K562 (cell line): ENCODE measurements around the gene TRMT112. TPM values are rescaled to one million over a fixed set of nuclear protein-coding genes. Genes with fewer than 3 reads are reported as not detected.

ENCODE experiments used
- CEBPG ChIP-seq, 3 experiments: fragments of 200-800 bp in 1 of 3; sonication (Bioruptor generic) in 1 of 3; sonication (generic) in 1 of 3; formaldehyde crosslinking in 1 of 3; IDR thresholded peaks in 2 of 3; conservative IDR thresholded peaks in 1 of 3; 2 replicates each; pipeline versions ENCODE4 v1.6.1 to v1.8.0; 2016 to 2022; ENCODE audit warnings: missing compliant biosample characterization in 2 of 3, missing genetic modification characterization in 2 of 3, mild to moderate bottlenecking in 1 of 3, missing genetic modification reagents in 1 of 3
- HCFC1 ChIP-seq: IDR thresholded peaks from 2 replicates; pipeline ENCODE4 v1.6.1; 2012; ENCODE audit warnings: low read depth, low read length, improper control_type of control experiment
- HOXB6 ChIP-seq: fragments of 250-450 bp; sonication (Bioruptor Pico); IDR thresholded peaks from 2 replicates; pipeline ENCODE4 v1.5.1; 2022; ENCODE audit warnings: mild to moderate bottlenecking, borderline replicate concordance
- KAT2B ChIP-seq: IDR thresholded peaks from one replicate; pipeline ENCODE4 v1.6.1; 2012; ENCODE audit warnings: low read depth, mild to moderate bottlenecking, control low read depth, inconsistent platforms, low read length, moderate library complexity
- MYC ChIP-seq, 2 experiments: fragments of 250-450 bp in 1 of 2; sonication (Bioruptor Pico) in 1 of 2; IDR thresholded peaks; 2 replicates each; pipeline versions ENCODE4 v1.5.1 to v1.6.1; 2012 to 2021; ENCODE audit warnings: low read depth in 2 of 2, borderline replicate concordance in 1 of 2, improper control_type of control experiment in 1 of 2, low read length in 1 of 2, mild to moderate bottlenecking in 1 of 2, moderate library complexity in 1 of 2
- NCOA1 ChIP-seq: fragments of 450-650 bp; IDR thresholded peaks from 2 replicates; pipeline ENCODE4 v1.6.1; 2016; ENCODE audit warnings: low read depth
- NR1H2 ChIP-seq: sonication (generic); formaldehyde crosslinking; IDR thresholded peaks from 2 replicates; pipeline ENCODE4 v1.4.0; 2020; ENCODE audit warnings: mild to moderate bottlenecking, missing genetic modification reagents
- NR2C1 ChIP-seq, 2 experiments: fragments of 450-650 bp; IDR thresholded peaks; 2 replicates each; pipeline ENCODE4 v1.6.1; 2017; ENCODE audit warnings: mild to moderate bottlenecking in 2 of 2, antibody characterized with exemption in 1 of 2, inconsistent platforms in 1 of 2, missing compliant biosample characterization in 1 of 2, missing genetic modification characterization in 1 of 2
- PRPF4 ChIP-seq: fragments of 200-400 bp; formaldehyde crosslinking; IDR thresholded peaks from one replicate; pipeline ENCODE4 v1.6.1; 2017; ENCODE audit warnings: low read length, low read depth, mild to moderate bottlenecking; ENCODE audit not compliant: insufficient read depth, poor library complexity, severe bottlenecking
- RBFOX2 ChIP-seq: fragments of 200-400 bp; formaldehyde crosslinking; IDR thresholded peaks from 2 replicates; pipeline ENCODE4 v1.6.1; 2017; ENCODE audit warnings: low read depth, mild to moderate bottlenecking, low read length, moderate library complexity
- SP2 ChIP-seq: IDR thresholded peaks from 2 replicates; pipeline ENCODE4 v1.6.1; 2011; ENCODE audit warnings: mild to moderate bottlenecking, low read depth, low read length, moderate library complexity; ENCODE audit not compliant: poor library complexity, severe bottlenecking; ENCODE audit errors: extremely low read depth
- TRIM24 ChIP-seq, 2 experiments: fragments of 450-650 bp; IDR thresholded peaks; 2 replicates each; pipeline ENCODE4 v1.6.1; 2016
- YBX1 ChIP-seq: fragments of 450-650 bp; IDR thresholded peaks from 2 replicates; pipeline ENCODE4 v1.7.1; 2016; ENCODE audit warnings: mild to moderate bottlenecking
- ZNF197 ChIP-seq: fragments of 200-800 bp; sonication (Bioruptor generic); IDR thresholded peaks from 2 replicates; pipeline ENCODE4 v1.6.1; 2016; ENCODE audit warnings: low read depth, missing genetic modification characterization, missing compliant biosample characterization
- ZNF217 ChIP-seq: sonication (generic); formaldehyde crosslinking; IDR thresholded peaks from 2 replicates; pipeline ENCODE4 v1.8.0; 2022; ENCODE audit warnings: mild to moderate bottlenecking, missing genetic modification reagents
- ZNF668 ChIP-seq: fragments of 250-450 bp; sonication (Bioruptor Pico); IDR thresholded peaks from 2 replicates; pipeline ENCODE4 v1.8.0; 2022; ENCODE audit warnings: mild to moderate bottlenecking, inconsistent platforms
- ZNF77 ChIP-seq: fragments of 250-450 bp; sonication (Bioruptor Pico); IDR thresholded peaks from 2 replicates; pipeline ENCODE4 v1.5.0; 2020
- ZSCAN29 ChIP-seq: fragments of 450-650 bp; IDR thresholded peaks from 2 replicates; pipeline ENCODE4 v1.6.1; 2017
- polyA plus RNA-seq, 8 experiments: library from polyadenylated mRNA; depleted of rRNA in 4 of 8; stranded (reverse) in 5 of 8; unstranded in 3 of 8; fragments of >200 nt; fragmentation: Nextera tagmentation in 2 of 8; fragmentation: Illumina TruSeq in 1 of 8; extraction: Ambion mirVana in 2 of 8; extraction: Trizol in 1 of 8; gene quantifications; 2 replicates each; pipeline versions ENCODE4 v1.2.1 to v1.2.3, GENCODE V29; 2011 to 2014; ENCODE audit warnings: inconsistent platforms in 1 of 8, missing spikeins in 1 of 8
- total RNA-seq, 7 experiments: library from RNA; depleted of rRNA in 6 of 7; stranded (reverse); fragments of >200 nt in 6 of 7; fragmentation: Illumina TruSeq in 2 of 7; extraction: Trizol in 2 of 7; gene quantifications; 2 replicates each; pipeline versions ENCODE4 v1.2.1 to v1.2.3, GENCODE V29; 2011 to 2021; ENCODE audit warnings: low replicate concordance in 1 of 7
- TF ChIP-seq, protein P1 (sequence below), 2 experiments: fragments of 150-350 bp in 1 of 2; IDR thresholded peaks; 2 replicates each; pipeline ENCODE4 v1.6.1; 2012 to 2016; ENCODE audit warnings: low read depth in 2 of 2, low read length in 2 of 2, mild to moderate bottlenecking in 1 of 2, moderate library complexity in 1 of 2
- TF ChIP-seq, protein P2 (sequence below), 2 experiments: fragments of 450-650 bp; conservative IDR thresholded peaks; 2 replicates each; pipeline ENCODE4 v1.6.1; 2017; ENCODE audit warnings: mild to moderate bottlenecking in 2 of 2, moderate library complexity in 2 of 2
- TF ChIP-seq, protein P3 (sequence below): conservative IDR thresholded peaks from 2 replicates; pipeline ENCODE4 v1.6.1; 2011; ENCODE audit warnings: low read depth, mild to moderate bottlenecking, low read length; ENCODE audit not compliant: control insufficient read depth

Gene TRMT112
- total and polyA plus RNA-seq, 9 of the 15 experiments (the other 6 are each of a cell fraction or from before 2014, with no cell fraction given): 162 to 444 (median 300) TPM

DNA sequence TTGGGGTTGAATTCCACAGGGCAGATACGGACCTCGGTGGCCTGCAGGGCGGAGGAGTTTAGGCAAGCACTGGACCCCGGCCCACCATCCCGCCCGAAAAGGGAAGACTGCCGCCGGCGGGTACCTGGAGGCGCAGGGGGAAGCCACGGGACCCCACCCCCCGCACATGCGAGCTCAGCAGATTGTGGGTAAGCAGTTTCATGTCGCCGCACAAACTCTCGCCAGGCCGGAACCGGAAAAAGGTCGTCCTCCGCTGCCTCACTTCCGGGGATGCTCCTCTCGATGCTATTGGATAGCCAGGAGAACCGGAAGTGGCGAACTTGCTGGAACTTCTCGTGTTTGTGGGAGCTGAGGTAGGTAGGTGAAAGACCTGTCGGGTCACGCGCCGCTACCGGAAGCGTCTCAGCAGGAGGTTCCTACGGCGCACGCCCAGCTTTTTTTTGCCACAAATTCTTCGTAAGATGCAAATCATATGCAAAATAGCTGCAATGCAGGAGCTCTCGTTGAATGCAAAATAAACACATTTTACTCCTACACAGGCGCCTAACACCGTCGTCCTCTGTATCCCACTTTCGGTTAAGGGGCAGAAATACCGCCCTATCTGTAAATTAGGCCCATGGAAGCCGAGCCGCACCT is at the start of gene TRMT112 (continued):
- TF ChIP-seq, protein P1, sequence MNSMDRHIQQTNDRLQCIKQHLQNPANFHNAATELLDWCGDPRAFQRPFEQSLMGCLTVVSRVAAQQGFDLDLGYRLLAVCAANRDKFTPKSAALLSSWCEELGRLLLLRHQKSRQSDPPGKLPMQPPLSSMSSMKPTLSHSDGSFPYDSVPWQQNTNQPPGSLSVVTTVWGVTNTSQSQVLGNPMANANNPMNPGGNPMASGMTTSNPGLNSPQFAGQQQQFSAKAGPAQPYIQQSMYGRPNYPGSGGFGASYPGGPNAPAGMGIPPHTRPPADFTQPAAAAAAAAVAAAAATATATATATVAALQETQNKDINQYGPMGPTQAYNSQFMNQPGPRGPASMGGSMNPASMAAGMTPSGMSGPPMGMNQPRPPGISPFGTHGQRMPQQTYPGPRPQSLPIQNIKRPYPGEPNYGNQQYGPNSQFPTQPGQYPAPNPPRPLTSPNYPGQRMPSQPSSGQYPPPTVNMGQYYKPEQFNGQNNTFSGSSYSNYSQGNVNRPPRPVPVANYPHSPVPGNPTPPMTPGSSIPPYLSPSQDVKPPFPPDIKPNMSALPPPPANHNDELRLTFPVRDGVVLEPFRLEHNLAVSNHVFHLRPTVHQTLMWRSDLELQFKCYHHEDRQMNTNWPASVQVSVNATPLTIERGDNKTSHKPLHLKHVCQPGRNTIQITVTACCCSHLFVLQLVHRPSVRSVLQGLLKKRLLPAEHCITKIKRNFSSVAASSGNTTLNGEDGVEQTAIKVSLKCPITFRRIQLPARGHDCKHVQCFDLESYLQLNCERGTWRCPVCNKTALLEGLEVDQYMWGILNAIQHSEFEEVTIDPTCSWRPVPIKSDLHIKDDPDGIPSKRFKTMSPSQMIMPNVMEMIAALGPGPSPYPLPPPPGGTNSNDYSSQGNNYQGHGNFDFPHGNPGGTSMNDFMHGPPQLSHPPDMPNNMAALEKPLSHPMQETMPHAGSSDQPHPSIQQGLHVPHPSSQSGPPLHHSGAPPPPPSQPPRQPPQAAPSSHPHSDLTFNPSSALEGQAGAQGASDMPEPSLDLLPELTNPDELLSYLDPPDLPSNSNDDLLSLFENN (IDR thresholded peaks at IDR 0.05; ENCODE audit: low read depth in 2 of 2, low read length in 2 of 2): no peak
- TF ChIP-seq NCOA1: no peak
- no peak for TF ChIP-seq ZNF197 (CRISPR knock-in tag)
- TF ChIP-seq, protein P2, sequence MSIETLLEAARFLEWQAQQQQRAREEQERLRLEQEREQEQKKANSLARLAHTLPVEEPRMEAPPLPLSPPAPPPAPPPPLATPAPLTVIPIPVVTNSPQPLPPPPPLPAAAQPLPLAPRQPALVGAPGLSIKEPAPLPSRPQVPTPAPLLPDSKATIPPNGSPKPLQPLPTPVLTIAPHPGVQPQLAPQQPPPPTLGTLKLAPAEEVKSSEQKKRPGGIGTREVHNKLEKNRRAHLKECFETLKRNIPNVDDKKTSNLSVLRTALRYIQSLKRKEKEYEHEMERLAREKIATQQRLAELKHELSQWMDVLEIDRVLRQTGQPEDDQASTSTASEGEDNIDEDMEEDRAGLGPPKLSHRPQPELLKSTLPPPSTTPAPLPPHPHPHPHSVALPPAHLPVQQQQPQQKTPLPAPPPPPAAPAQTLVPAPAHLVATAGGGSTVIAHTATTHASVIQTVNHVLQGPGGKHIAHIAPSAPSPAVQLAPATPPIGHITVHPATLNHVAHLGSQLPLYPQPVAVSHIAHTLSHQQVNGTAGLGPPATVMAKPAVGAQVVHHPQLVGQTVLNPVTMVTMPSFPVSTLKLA (conservative IDR thresholded peaks at IDR 0.05): peak; percentile 78 to 89
- TF ChIP-seq ZSCAN29: no peak
- TF ChIP-seq RBFOX2: peak; percentile 90
- no peak for TF ChIP-seq NR1H2 (CRISPR knock-in tag)
- no peak for TF ChIP-seq ZNF217 (CRISPR knock-in tag)
- TF ChIP-seq CEBPG (CRISPR knock-in tag; IDR thresholded peaks at IDR 0.05): peak; percentile 28; the same call in 1 of the 2 replicates
- no peak for TF ChIP-seq CEBPG (tag; conservative IDR thresholded peaks at IDR 0.05 in 1 of 2, IDR thresholded peaks at IDR 0.05 in 1 of 2)
- no peak for TF ChIP-seq KAT2B
- TF ChIP-seq HOXB6 (CRISPR knock-in tag): no peak
- TF ChIP-seq YBX1: no peak
- TF ChIP-seq, protein P3, sequence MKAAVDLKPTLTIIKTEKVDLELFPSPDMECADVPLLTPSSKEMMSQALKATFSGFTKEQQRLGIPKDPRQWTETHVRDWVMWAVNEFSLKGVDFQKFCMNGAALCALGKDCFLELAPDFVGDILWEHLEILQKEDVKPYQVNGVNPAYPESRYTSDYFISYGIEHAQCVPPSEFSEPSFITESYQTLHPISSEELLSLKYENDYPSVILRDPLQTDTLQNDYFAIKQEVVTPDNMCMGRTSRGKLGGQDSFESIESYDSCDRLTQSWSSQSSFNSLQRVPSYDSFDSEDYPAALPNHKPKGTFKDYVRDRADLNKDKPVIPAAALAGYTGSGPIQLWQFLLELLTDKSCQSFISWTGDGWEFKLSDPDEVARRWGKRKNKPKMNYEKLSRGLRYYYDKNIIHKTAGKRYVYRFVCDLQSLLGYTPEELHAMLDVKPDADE: peak; percentile 43; the same call in 1 of the 2 replicates
- peak; percentile 72 for TF ChIP-seq NR2C1 (IDR thresholded peaks at IDR 0.05)
- peak; percentile 45 for TF ChIP-seq NR2C1 (tag; IDR thresholded peaks at IDR 0.05)
- TF ChIP-seq HCFC1: peak; percentile 75
- 0 out of 2 replicates have a peak, but pooled peaks have one; percentile 54 for TF ChIP-seq ZNF77 (CRISPR knock-in tag)
- TF ChIP-seq MYC (IDR thresholded peaks at IDR 0.05; ENCODE audit: low read depth, low read length): peak; percentile 78
- peak; percentile 57; the same call in 1 of the 2 replicates for TF ChIP-seq MYC (CRISPR knock-in tag; IDR thresholded peaks at IDR 0.05; ENCODE audit: borderline replicate concordance, low read depth)
- TF ChIP-seq TRIM24 (IDR thresholded peaks at IDR 0.05): 0 out of 4 replicates have a peak, but pooled peaks of 1 of the 2 experiments have one; percentile 7
- TF ChIP-seq ZNF668 (CRISPR knock-in tag): no peak
- TF ChIP-seq PRPF4: no peak
- peak; percentile 33 for TF ChIP-seq SP2
